HG03045 (cell line): ENCODE results near the gene ARHGEF39.
"Not testable (repeated sequence)": the region's sequence is repeated elsewhere in the genome, so short reads cannot be mapped to it uniquely, and the experiment has no call there.

ENCODE experiments used
- ATAC-seq: cut with Tn5 transposase; IDR thresholded peaks from one replicate; pipeline ENCODE4 v1.9.1; 2021; ENCODE audit warnings: mild to moderate bottlenecking, moderate library complexity; ENCODE audit not compliant: unreplicated experiment

The ARHGEF39 gene

GRCh38 chr9:35653611-35654010, 11.4 kb downstream of the ARHGEF39 start:
- no peak for ATAC-seq

GRCh38 chr9:35652829-35653209, 12.2 kb downstream of the ARHGEF39 start:
- ATAC-seq: no peak

GRCh38 chr9:35651956-35652828, 12.8 kb downstream of the ARHGEF39 start:
- ATAC-seq: no peak

GRCh38 chr9:35650341-35651158, 14.4 kb downstream of the ARHGEF39 start, which contains the start of gene SIT1:
Gene SIT1 (minus strand): TSS chr9:35650931. CDS start chr9:35650853, 78 bp downstream.
- ATAC-seq: no peak

GRCh38 chr9:35649431-35650340, 15.3 kb downstream of the ARHGEF39 start:
- no peak for ATAC-seq

GRCh38 chr9:35646533-35647265, 18.3 kb downstream of the ARHGEF39 start:
- ATAC-seq: peak; percentile 81

- peak; percentile 1 for ATAC-seq
These were observed 18.9 kb downstream of the ARHGEF39 start for GRCh38 chr9:35646153-35646532.

- not testable (repeated sequence) for ATAC-seq
These were observed 19.3 kb downstream of the ARHGEF39 start for GRCh38 chr9:35645736-35646135.

- no peak for ATAC-seq
These were observed 21.9 kb downstream of the ARHGEF39 start for GRCh38 chr9:35643046-35643445.

- not testable (repeated sequence) for ATAC-seq
These were observed 23.5 kb downstream of the ARHGEF39 start for GRCh38 chr9:35641478-35641877.

GRCh38 chr9:35640431-35640830, 24.6 kb downstream of the ARHGEF39 start:
- ATAC-seq: not testable (repeated sequence)

- ATAC-seq: no peak
These were observed 25.4 kb downstream of the ARHGEF39 start for GRCh38 chr9:35639631-35640030.

GRCh38 chr9:35639225-35639624, 25.8 kb downstream of the ARHGEF39 start:
- not testable (repeated sequence) for ATAC-seq

- not testable (repeated sequence) for ATAC-seq
These were observed 26.2 kb downstream of the ARHGEF39 start for GRCh38 chr9:35638751-35639150.

GRCh38 chr9:35637427-35637955, 27.5 kb downstream of the ARHGEF39 start:
- ATAC-seq: not testable (repeated sequence)

- ATAC-seq: not testable (repeated sequence)
These were observed 28.1 kb downstream of the ARHGEF39 start for GRCh38 chr9:35636877-35637246.

- ATAC-seq: no peak
These were observed 28.7 kb downstream of the ARHGEF39 start for GRCh38 chr9:35636135-35636876.

- ATAC-seq: no peak
These were observed 29.3 kb downstream of the ARHGEF39 start for GRCh38 chr9:35635730-35636129.

GRCh38 chr9:35629597-35629996, 35.4 kb downstream of the ARHGEF39 start:
- ATAC-seq: no peak
